ENCODE results near the gene C16orf74. TPM values are rescaled to one million over a fixed set of nuclear protein-coding genes. Genes with fewer than 3 reads are reported as not detected.

C16orf74 gene
- total RNA-seq, 1 donor from 2014 or later = 12.4 TPM

Other genes starting within 250 kb of the C16orf74 start
- gene GSE1, start 137.8 kb downstream of the C16orf74 start, total RNA-seq = 27.5 and 28.8 TPM in 2 replicates
- gene GINS2, start 62.1 kb downstream of the C16orf74 start, total RNA-seq = 6.6 and 8.6 TPM in 2 replicates
- gene EMC8, start 48.4 kb upstream of the C16orf74 start, total RNA-seq = 36.0 and 36.1 TPM in 2 replicates
- 321 and 608 TPM in 2 replicates for gene COX4I1, start 48.6 kb upstream of the C16orf74 start, total RNA-seq
- gene IRF8, start 148.1 kb upstream of the C16orf74 start, total RNA-seq = 2.4 and 25.9 TPM in 2 replicates